SK-N-SH (cell line): Measurements from ENCODE around the gene TSPAN13. TPM values are rescaled to one million over a fixed set of nuclear protein-coding genes. Genes with fewer than 3 reads are reported as not detected.

Experiments used
- CTCF ChIA-PET: fragments of 300-600, 350-600 bp; formaldehyde crosslinking; extraction: SDS; loops from one replicate; lab custom pipeline; 2021; lab: Yijun Ruan, JAX
- POLR2A ChIA-PET: fragments of 350-600 bp; sonication (Branson Sonifier 250); formaldehyde crosslinking; extraction: SDS; loops from one replicate; lab custom pipeline; 2020; ENCODE audit warnings: antibody characterized with exemption, inconsistent platforms; lab: Yijun Ruan, JAX
- DNase-seq: peaks from one replicate; pipeline ENCODE4 v3.0.0; 2012
- H2AFZ ChIP-seq: fragments of 200-600 bp; sonication (generic); 2 replicates; pipeline ENCODE4 v1.8.1; 2016; ENCODE audit warnings: antibody characterized with exemption, mild to moderate bottlenecking, low read depth
- H3F3A ChIP-seq: fragments of 200-600 bp; sonication (generic); replicated peaks from 2 replicates; pipeline ENCODE3; 2016; ENCODE audit warnings: antibody characterized with exemption, mild to moderate bottlenecking; ENCODE audit not compliant: insufficient read depth
- H3K27ac ChIP-seq, 2 experiments: fragments of 200-500 bp in 1 of 2; fragments of 200-600 bp in 1 of 2; sonication (Bioruptor generic) in 1 of 2; sonication (generic), shearing (Covaris generic) in 1 of 2; 2 replicates each; pipeline versions ENCODE4 v1.5.1 to v1.6.1; 2014 to 2016; ENCODE audit warnings: low read depth in 2 of 2, inconsistent platforms in 1 of 2, low read length in 1 of 2, mild to moderate bottlenecking in 1 of 2, mixed read lengths in 1 of 2
- H3K27me3 ChIP-seq: fragments of 200-600 bp; sonication (generic), shearing (Covaris generic); 2 replicates; pipeline ENCODE4 v1.6.1; 2016; ENCODE audit warnings: mixed run types; ENCODE audit not compliant: insufficient read depth
- H3K36me3 ChIP-seq, 2 experiments: fragments of 200-500 bp in 1 of 2; fragments of 200-600 bp in 1 of 2; sonication (Bioruptor generic) in 1 of 2; sonication (generic) in 1 of 2; replicated peaks in 1 of 2; 2 replicates each; pipeline versions ENCODE3 to v1.5.1; 2014 to 2016; ENCODE audit warnings: low read length in 1 of 2, mild to moderate bottlenecking in 1 of 2; ENCODE audit not compliant: insufficient read depth in 2 of 2, control insufficient read depth in 1 of 2
- H3K4me1 ChIP-seq, 2 experiments: fragments of 200-500 bp in 1 of 2; fragments of 200-600 bp in 1 of 2; sonication (Bioruptor generic) in 1 of 2; sonication (generic), shearing (Covaris generic) in 1 of 2; 2 replicates each; pipeline versions ENCODE4 v1.5.1 to v1.6.1; 2014 to 2016; ENCODE audit warnings: low read depth in 1 of 2, low read length in 1 of 2, mixed run types in 1 of 2; ENCODE audit not compliant: insufficient read depth in 2 of 2, control insufficient read depth in 1 of 2
- H3K4me2 ChIP-seq: fragments of 200-600 bp; sonication (generic), shearing (Covaris generic); 2 replicates; pipeline ENCODE4 v1.6.1; 2017; ENCODE audit warnings: mixed run types
- H3K4me3 ChIP-seq, 2 experiments: fragments of 200-500 bp in 1 of 2; fragments of 200-600 bp in 1 of 2; sonication (Bioruptor generic) in 1 of 2; sonication (generic), shearing (Covaris generic) in 1 of 2; 2 replicates each; pipeline versions ENCODE4 v1.5.1 to v1.8.1; 2014 to 2016; ENCODE audit warnings: low read depth in 2 of 2, inconsistent platforms in 1 of 2, low read length in 1 of 2, mild to moderate bottlenecking in 1 of 2, mixed read lengths in 1 of 2, moderate library complexity in 1 of 2
- H3K79me2 ChIP-seq: fragments of 200-600 bp; sonication (generic); 2 replicates; pipeline ENCODE4 v1.8.1; 2017; ENCODE audit warnings: mild to moderate bottlenecking; ENCODE audit not compliant: insufficient read depth
- H3K9ac ChIP-seq: fragments of 200-600 bp; sonication (generic); 2 replicates; pipeline ENCODE4 v1.6.1; 2017; ENCODE audit warnings: mixed run types
- H3K9me2 ChIP-seq: fragments of 200-600 bp; sonication (generic); 2 replicates; pipeline ENCODE4 v1.6.1; 2017; ENCODE audit warnings: mixed run types
- H3K9me3 ChIP-seq: fragments of 200-600 bp; sonication (generic); 2 replicates; pipeline ENCODE4 v1.6.1; 2017; ENCODE audit warnings: mixed run types, mild to moderate bottlenecking, moderate library complexity
- H4K20me1 ChIP-seq: fragments of 200-600 bp; sonication (generic); 2 replicates; pipeline ENCODE4 v1.6.1; 2017; ENCODE audit warnings: mild to moderate bottlenecking, mixed run types; ENCODE audit not compliant: insufficient read depth
- CHD2 ChIP-seq: fragments of 150-350 bp; IDR thresholded peaks from 2 replicates; pipeline ENCODE4 v1.6.1; 2018; ENCODE audit warnings: low read length; ENCODE audit not compliant: partially characterized antibody
- ELF1 ChIP-seq: IDR thresholded peaks from 2 replicates; pipeline ENCODE4 v1.4.0; 2012
- EZH2phosphoT487 ChIP-seq: fragments of 200-600 bp; sonication (generic); IDR thresholded peaks from 2 replicates; pipeline ENCODE4 v1.6.1; 2017; ENCODE audit warnings: low read depth, mixed run types, mild to moderate bottlenecking, antibody characterized with exemption, moderate library complexity, borderline replicate concordance
- FOXM1 ChIP-seq: IDR thresholded peaks from 2 replicates; pipeline ENCODE4 v1.4.0; 2012; ENCODE audit warnings: low read depth, mild to moderate bottlenecking
- GABPA ChIP-seq: IDR thresholded peaks from 2 replicates; pipeline ENCODE4 v1.4.0; 2012; ENCODE audit warnings: low read depth, mild to moderate bottlenecking
- MAX ChIP-seq: IDR thresholded peaks from 2 replicates; pipeline ENCODE4 v1.4.0; 2012; ENCODE audit warnings: low read depth
- MEF2A ChIP-seq: IDR thresholded peaks from 2 replicates; pipeline ENCODE4 v1.4.0; 2012; ENCODE audit warnings: low read depth, borderline replicate concordance
- MXI1 ChIP-seq: IDR thresholded peaks from 2 replicates; pipeline ENCODE4 v1.6.1; 2012; ENCODE audit warnings: mild to moderate bottlenecking, low read depth, low read length, improper control_type of control experiment
- NRF1 ChIP-seq: IDR thresholded peaks from 2 replicates; pipeline ENCODE4 v1.6.1; 2012; ENCODE audit warnings: low read depth, mild to moderate bottlenecking, low read length
- POLR2AphosphoS5 ChIP-seq: IDR thresholded peaks from 2 replicates; pipeline ENCODE4 v1.6.1; 2012; ENCODE audit warnings: low read depth, low read length
- RCOR1 ChIP-seq: fragments of 150-350 bp; IDR thresholded peaks from 2 replicates; pipeline ENCODE4 v1.6.1; 2017; ENCODE audit warnings: antibody characterized with exemption, low read length
- RFX5 ChIP-seq: IDR thresholded peaks from 2 replicates; pipeline ENCODE4 v1.6.1; 2012; ENCODE audit warnings: mild to moderate bottlenecking, improper control_type of control experiment, low read length
- SIN3A ChIP-seq: IDR thresholded peaks from 2 replicates; pipeline ENCODE4 v1.6.1; 2012; ENCODE audit warnings: low read depth, mild to moderate bottlenecking, low read length, moderate library complexity, borderline replicate concordance
- TCF12 ChIP-seq: IDR thresholded peaks from 2 replicates; pipeline ENCODE4 v1.4.0; 2012
- USF1 ChIP-seq: IDR thresholded peaks from 2 replicates; pipeline ENCODE4 v1.4.0; 2012; ENCODE audit warnings: low read depth, borderline replicate concordance
- WGBS: methylation state at CpG from one replicate; pipeline ENCODE4 v1.1.6; 2017; ENCODE audit warnings: low lambda C conversion rate; 5-methylcytosine and 5-hydroxymethylcytosine counted together
- polyA plus RNA-seq, 3 experiments: library from polyadenylated mRNA; depleted of rRNA; stranded (reverse); fragments of >200 nt; gene quantifications; 2 replicates each; pipeline ENCODE4 v1.2.3, GENCODE V29; 2012
- TF ChIP-seq, protein P1 (sequence below): IDR thresholded peaks from 2 replicates; pipeline ENCODE4 v1.4.0; 2012; ENCODE audit warnings: low read depth, borderline replicate concordance
- TF ChIP-seq, protein P2 (sequence below): IDR thresholded peaks from 2 replicates; pipeline ENCODE4 v1.6.1; 2012; ENCODE audit warnings: mild to moderate bottlenecking, low read depth, low read length, moderate library complexity
- TF ChIP-seq, protein P3 (sequence below): fragments of 150-350 bp; IDR thresholded peaks from 2 replicates; pipeline ENCODE4 v1.6.1; 2016; ENCODE audit warnings: mild to moderate bottlenecking, low read depth, low read length

TSPAN13 gene
- polyA plus RNA-seq, 1 of the 3 experiments (the other 2 are of a cell fraction): 0.26 TPM

- TF ChIP-seq, protein P1, sequence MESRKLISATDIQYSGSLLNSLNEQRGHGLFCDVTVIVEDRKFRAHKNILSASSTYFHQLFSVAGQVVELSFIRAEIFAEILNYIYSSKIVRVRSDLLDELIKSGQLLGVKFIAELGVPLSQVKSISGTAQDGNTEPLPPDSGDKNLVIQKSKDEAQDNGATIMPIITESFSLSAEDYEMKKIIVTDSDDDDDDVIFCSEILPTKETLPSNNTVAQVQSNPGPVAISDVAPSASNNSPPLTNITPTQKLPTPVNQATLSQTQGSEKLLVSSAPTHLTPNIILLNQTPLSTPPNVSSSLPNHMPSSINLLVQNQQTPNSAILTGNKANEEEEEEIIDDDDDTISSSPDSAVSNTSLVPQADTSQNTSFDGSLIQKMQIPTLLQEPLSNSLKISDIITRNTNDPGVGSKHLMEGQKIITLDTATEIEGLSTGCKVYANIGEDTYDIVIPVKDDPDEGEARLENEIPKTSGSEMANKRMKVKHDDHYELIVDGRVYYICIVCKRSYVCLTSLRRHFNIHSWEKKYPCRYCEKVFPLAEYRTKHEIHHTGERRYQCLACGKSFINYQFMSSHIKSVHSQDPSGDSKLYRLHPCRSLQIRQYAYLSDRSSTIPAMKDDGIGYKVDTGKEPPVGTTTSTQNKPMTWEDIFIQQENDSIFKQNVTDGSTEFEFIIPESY: no peak
- no peak for TF ChIP-seq MXI1
- TF ChIP-seq GABPA: no peak
- TF ChIP-seq RFX5: no peak
Observed at GRCh38 chr7:16803881-16804673, 50.5 kb downstream of the TSPAN13 start (continued).

DNA sequence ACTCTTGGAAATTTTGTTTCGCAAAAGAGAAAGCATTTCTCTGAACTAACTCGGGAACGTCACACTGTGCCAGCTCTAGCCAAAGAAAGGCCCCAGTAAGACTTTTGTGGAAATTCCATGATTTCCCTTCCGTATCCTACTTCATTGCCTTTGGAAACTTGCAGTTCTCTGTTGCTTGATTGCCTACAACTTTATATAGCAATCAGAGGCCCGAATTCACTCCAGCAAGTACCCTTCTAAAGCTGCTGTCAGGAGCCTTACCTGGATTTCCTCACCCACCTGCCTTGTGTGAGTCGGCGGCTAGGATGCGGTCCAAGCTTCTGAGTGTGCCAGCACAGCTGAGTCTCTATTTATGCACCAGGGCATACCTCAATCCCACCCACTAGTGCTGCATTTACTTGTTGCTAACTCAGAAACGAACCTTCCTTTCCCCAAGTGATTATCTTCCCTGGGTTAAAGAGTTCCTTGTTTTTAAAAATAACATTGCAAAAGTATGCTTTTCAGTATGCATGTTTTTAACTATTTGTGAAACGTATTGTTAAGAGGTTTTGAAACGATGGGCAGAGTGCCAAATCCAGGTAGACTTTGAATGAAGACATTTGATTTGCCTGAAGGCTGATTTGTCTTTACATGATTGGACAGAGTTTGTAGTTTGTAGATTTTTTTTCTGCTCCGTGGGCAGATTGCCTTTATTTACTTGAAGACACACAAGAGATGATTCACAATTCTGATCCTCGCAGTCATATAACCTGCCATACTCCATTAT is 51.3 kb downstream of the TSPAN13 start, which contains the start of gene AGR2:
AGR2 (minus strand) TSS at position 326 of the 766 bp plus-strand sequence. CDS start 3,203 bp downstream, outside the sequence.
- Histone ChIP-seq H3F3A (no peaks in the 10 kb centered on the region), H2AFZ (no peak within 1 kb of the TSS), H3K79me2 (no peaks in the 10 kb centered on the region), H4K20me1 (no peaks in the 10 kb centered on the region), H3K9me3 (no peaks in the 10 kb centered on the region), H3K9ac (no peak within 1 kb of the TSS), H3K4me1 (no peaks in the 10 kb centered on the region), H3K36me3 (no peaks in the 10 kb centered on the region), H3K9me2 (no peaks in the 10 kb centered on the region), H3K27ac (no peak within 1 kb of the TSS), H3K4me2 (no peak within 1 kb of the TSS), H3K27me3 (peaks cover 8% of the 10 kb centered on the region; the same call in 1 of the 2 replicates), H3K4me3 (no peak within 1 kb of the TSS)
- DNase-seq: no peak
- CTCF ChIA-PET: interaction anchor here (1.1 kb wide), 1 partner anchor 113 kb away, joined by 4 read pairs; no protein-coding TSS in a partner anchor
- POLR2A ChIA-PET: no interaction called here
- 50% methylated on average over 13 of the region's 13 CpGs for WGBS
- TF ChIP-seq, protein P1: no peak
- no peak for TF ChIP-seq SIN3A
- TF ChIP-seq MAX: no peak
- no peak for TF ChIP-seq EZH2phosphoT487
- no peak for TF ChIP-seq USF1
- TF ChIP-seq, protein P2, sequence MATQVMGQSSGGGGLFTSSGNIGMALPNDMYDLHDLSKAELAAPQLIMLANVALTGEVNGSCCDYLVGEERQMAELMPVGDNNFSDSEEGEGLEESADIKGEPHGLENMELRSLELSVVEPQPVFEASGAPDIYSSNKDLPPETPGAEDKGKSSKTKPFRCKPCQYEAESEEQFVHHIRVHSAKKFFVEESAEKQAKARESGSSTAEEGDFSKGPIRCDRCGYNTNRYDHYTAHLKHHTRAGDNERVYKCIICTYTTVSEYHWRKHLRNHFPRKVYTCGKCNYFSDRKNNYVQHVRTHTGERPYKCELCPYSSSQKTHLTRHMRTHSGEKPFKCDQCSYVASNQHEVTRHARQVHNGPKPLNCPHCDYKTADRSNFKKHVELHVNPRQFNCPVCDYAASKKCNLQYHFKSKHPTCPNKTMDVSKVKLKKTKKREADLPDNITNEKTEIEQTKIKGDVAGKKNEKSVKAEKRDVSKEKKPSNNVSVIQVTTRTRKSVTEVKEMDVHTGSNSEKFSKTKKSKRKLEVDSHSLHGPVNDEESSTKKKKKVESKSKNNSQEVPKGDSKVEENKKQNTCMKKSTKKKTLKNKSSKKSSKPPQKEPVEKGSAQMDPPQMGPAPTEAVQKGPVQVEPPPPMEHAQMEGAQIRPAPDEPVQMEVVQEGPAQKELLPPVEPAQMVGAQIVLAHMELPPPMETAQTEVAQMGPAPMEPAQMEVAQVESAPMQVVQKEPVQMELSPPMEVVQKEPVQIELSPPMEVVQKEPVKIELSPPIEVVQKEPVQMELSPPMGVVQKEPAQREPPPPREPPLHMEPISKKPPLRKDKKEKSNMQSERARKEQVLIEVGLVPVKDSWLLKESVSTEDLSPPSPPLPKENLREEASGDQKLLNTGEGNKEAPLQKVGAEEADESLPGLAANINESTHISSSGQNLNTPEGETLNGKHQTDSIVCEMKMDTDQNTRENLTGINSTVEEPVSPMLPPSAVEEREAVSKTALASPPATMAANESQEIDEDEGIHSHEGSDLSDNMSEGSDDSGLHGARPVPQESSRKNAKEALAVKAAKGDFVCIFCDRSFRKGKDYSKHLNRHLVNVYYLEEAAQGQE: no peak
- TF ChIP-seq FOXM1: no peak
- TF ChIP-seq TCF12: no peak
- no peak for TF ChIP-seq GABPA
- TF ChIP-seq RCOR1: no peak
- no peak for TF ChIP-seq CHD2
- no peak for TF ChIP-seq NRF1
- TF ChIP-seq ELF1: no peak
- TF ChIP-seq MEF2A: no peak
- no peak for TF ChIP-seq POLR2AphosphoS5
- TF ChIP-seq, protein P3, sequence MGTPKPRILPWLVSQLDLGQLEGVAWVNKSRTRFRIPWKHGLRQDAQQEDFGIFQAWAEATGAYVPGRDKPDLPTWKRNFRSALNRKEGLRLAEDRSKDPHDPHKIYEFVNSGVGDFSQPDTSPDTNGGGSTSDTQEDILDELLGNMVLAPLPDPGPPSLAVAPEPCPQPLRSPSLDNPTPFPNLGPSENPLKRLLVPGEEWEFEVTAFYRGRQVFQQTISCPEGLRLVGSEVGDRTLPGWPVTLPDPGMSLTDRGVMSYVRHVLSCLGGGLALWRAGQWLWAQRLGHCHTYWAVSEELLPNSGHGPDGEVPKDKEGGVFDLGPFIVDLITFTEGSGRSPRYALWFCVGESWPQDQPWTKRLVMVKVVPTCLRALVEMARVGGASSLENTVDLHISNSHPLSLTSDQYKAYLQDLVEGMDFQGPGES: no peak
